ENCODE measurements around the gene SERPINE2.

The SERPINE2 gene

GRCh38 chr2:223978451-223978850 lies 60.6 kb downstream of the SERPINE2 start:
- Histone ChIP-seq H3K4me1 (ENCODE audit: insufficient read depth, low read length, poor library complexity, severe bottlenecking) (no peaks in the 10 kb centered on the region), H3K36me3 (ENCODE audit: insufficient read depth, low read length) (no peaks in the 10 kb centered on the region)

GRCh38 chr2:223976635-223977226 lies 62.4 kb downstream of the SERPINE2 start:
- no peaks in the 10 kb centered on the region for H3K9me2 ChIP-seq (replicated peaks; ENCODE audit: low read depth, low read length)
- H3K4me1 ChIP-seq (ENCODE audit: insufficient read depth, low read length, poor library complexity, severe bottlenecking), result no peaks in the 10 kb centered on the region
- H4K20me1 ChIP-seq (ENCODE audit: insufficient read depth, low read length, poor library complexity, severe bottlenecking), result no peaks in the 10 kb centered on the region
- TF ChIP-seq, protein P1, sequence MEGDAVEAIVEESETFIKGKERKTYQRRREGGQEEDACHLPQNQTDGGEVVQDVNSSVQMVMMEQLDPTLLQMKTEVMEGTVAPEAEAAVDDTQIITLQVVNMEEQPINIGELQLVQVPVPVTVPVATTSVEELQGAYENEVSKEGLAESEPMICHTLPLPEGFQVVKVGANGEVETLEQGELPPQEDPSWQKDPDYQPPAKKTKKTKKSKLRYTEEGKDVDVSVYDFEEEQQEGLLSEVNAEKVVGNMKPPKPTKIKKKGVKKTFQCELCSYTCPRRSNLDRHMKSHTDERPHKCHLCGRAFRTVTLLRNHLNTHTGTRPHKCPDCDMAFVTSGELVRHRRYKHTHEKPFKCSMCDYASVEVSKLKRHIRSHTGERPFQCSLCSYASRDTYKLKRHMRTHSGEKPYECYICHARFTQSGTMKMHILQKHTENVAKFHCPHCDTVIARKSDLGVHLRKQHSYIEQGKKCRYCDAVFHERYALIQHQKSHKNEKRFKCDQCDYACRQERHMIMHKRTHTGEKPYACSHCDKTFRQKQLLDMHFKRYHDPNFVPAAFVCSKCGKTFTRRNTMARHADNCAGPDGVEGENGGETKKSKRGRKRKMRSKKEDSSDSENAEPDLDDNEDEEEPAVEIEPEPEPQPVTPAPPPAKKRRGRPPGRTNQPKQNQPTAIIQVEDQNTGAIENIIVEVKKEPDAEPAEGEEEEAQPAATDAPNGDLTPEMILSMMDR (conservative IDR thresholded peaks at IDR 0.05; ENCODE audit: low read length), result no peak
- TF ChIP-seq EZH2phosphoT487 (IDR thresholded peaks at IDR 0.05; ENCODE audit: borderline replicate concordance), result no peak
- H3K27me3 ChIP-seq (ENCODE audit: insufficient read depth, low read length, poor library complexity, severe bottlenecking), result no peaks in the 10 kb centered on the region
- H3K36me3 ChIP-seq (ENCODE audit: insufficient read depth, low read length), result no peaks in the 10 kb centered on the region
- H3K9ac ChIP-seq (ENCODE audit: low read depth, low read length, poor library complexity, severe bottlenecking), result no peak overlapping the region
- H3K4me2 ChIP-seq (ENCODE audit: low read depth, low read length, poor library complexity, severe bottlenecking), result no peak overlapping the region
- H3K79me2 ChIP-seq (ENCODE audit: insufficient read depth, low read length), result no peaks in the 10 kb centered on the region
- H3K4me3 ChIP-seq (ENCODE audit: low read length, poor library complexity, severe bottlenecking), result no peak overlapping the region
- H2AFZ ChIP-seq (ENCODE audit: low read length), result no peak overlapping the region
- no peaks in the 10 kb centered on the region for H3K9me3 ChIP-seq (ENCODE audit: insufficient read depth, low read depth, low read length)
- no peaks in the 10 kb centered on the region for H3F3A ChIP-seq (ENCODE audit: low read depth)

More at GRCh38 chr2:223978451-223978850, 60.6 kb downstream of the SERPINE2 start:
- no peaks in the 10 kb centered on the region for H3K27me3 ChIP-seq (ENCODE audit: insufficient read depth, low read length, poor library complexity, severe bottlenecking)
- no peaks in the 10 kb centered on the region for H4K20me1 ChIP-seq (ENCODE audit: insufficient read depth, low read length, poor library complexity, severe bottlenecking)
- no peak overlapping the region for H2AFZ ChIP-seq (ENCODE audit: low read length)
- no peaks in the 10 kb centered on the region for H3K9me2 ChIP-seq (replicated peaks; ENCODE audit: low read depth, low read length)
- H3K9me3 ChIP-seq (ENCODE audit: insufficient read depth, low read depth, low read length), result no peaks in the 10 kb centered on the region
- no peak overlapping the region for H3K4me2 ChIP-seq (ENCODE audit: low read depth, low read length, poor library complexity, severe bottlenecking)
- H3K9ac ChIP-seq (ENCODE audit: low read depth, low read length, poor library complexity, severe bottlenecking), result no peak overlapping the region
- TF ChIP-seq, protein P1 (conservative IDR thresholded peaks at IDR 0.05; ENCODE audit: low read length), result no peak
- no peak for TF ChIP-seq EZH2phosphoT487 (IDR thresholded peaks at IDR 0.05; ENCODE audit: borderline replicate concordance)
- H3K4me3 ChIP-seq (ENCODE audit: low read length, poor library complexity, severe bottlenecking), result no peak overlapping the region
- no peaks in the 10 kb centered on the region for H3F3A ChIP-seq (ENCODE audit: low read depth)
- H3K79me2 ChIP-seq (ENCODE audit: insufficient read depth, low read length), result no peaks in the 10 kb centered on the region

- H3K4me3 ChIP-seq (ENCODE audit: low read length, poor library complexity, severe bottlenecking), result no peak overlapping the region
These were observed 65.5 kb downstream of the SERPINE2 start for GRCh38 chr2:223973606-223974005.

More at GRCh38 chr2:223973606-223974005, 65.5 kb downstream of the SERPINE2 start:
- TF ChIP-seq, protein P1 (conservative IDR thresholded peaks at IDR 0.05; ENCODE audit: low read length), result no peak
- no peak for TF ChIP-seq EZH2phosphoT487 (IDR thresholded peaks at IDR 0.05; ENCODE audit: borderline replicate concordance)
- Histone ChIP-seq H3K9me3 (ENCODE audit: insufficient read depth, low read depth, low read length) (no peaks in the 10 kb centered on the region), H3K27me3 (ENCODE audit: insufficient read depth, low read length, poor library complexity, severe bottlenecking) (no peaks in the 10 kb centered on the region), H3K4me2 (ENCODE audit: low read depth, low read length, poor library complexity, severe bottlenecking) (no peak overlapping the region), H2AFZ (ENCODE audit: low read length) (no peak overlapping the region), H3K4me1 (ENCODE audit: insufficient read depth, low read length, poor library complexity, severe bottlenecking) (no peaks in the 10 kb centered on the region), H4K20me1 (ENCODE audit: insufficient read depth, low read length, poor library complexity, severe bottlenecking) (no peaks in the 10 kb centered on the region), H3K9ac (ENCODE audit: low read depth, low read length, poor library complexity, severe bottlenecking) (no peak overlapping the region), H3F3A (ENCODE audit: low read depth) (no peaks in the 10 kb centered on the region), H3K36me3 (ENCODE audit: insufficient read depth, low read length) (no peaks in the 10 kb centered on the region; the same call in 1 of the 2 replicates), H3K9me2 (replicated peaks; ENCODE audit: low read depth, low read length) (no peaks in the 10 kb centered on the region), H3K79me2 (ENCODE audit: insufficient read depth, low read length) (no peaks in the 10 kb centered on the region)
